T-helper 22 cell (primary cell): ENCODE results near the gene DLAT.
"Not testable (repeated sequence)": the region's sequence is repeated elsewhere in the genome, so short reads cannot be mapped to it uniquely, and the experiment has no call there.

ENCODE experiments used
- DNase-seq: peaks from one replicate; pipeline ENCODE4 v3.0.0-alpha.2; 2020; ENCODE audit warnings: low read depth

Gene DLAT

DNA sequence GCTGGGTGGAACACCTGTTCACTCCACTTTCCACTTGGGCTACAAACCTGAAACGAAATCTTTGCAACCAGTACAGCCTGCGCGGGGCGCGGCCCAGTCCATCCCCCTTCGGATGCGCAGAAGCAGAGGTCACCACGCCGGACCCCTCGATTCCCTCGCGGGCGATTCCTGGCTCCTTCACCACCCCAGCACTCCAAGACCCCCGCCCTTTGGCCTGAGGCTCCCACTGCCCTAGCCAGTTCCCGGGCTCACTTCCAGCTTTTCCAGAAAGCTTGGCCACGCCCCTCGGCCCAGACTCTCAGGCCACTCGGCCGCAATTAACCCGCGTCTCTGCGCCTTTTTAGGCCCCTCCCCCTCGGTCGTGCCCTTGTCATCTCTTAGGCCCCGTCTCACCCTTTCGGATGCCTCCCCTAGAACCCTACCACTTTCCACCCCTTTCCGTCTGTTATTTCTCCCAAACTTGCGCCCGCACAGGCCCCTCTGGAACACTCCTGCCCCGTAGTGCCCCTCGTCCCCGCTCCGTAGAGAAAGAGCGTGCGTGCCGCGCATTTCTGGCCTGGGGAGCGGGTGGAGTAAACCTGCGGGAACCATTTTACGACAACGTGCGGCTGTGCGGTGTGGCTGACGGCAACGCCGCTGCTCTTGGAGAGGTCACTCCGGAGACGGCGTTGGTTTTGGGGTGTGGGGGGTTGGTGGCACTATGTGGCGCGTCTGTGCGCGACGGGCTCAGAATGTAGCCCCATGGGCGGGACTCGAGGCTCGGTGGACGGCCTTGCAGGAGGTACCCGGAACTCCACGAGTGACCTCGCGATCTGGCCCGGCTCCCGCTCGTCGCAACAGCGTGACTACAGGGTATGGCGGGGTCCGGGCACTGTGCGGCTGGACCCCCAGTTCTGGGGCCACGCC is at the start of gene DLAT:
Gene DLAT, plus strand, starts transcription at position 636 of the 906 bp plus-strand sequence. Its CDS starts 65 bp downstream, at position 701.
- peak; percentile 73 for DNase-seq

- no peak for DNase-seq
Observed at GRCh38 chr11:111976119-111976766, 49.0 kb upstream of the DLAT start.

DNA sequence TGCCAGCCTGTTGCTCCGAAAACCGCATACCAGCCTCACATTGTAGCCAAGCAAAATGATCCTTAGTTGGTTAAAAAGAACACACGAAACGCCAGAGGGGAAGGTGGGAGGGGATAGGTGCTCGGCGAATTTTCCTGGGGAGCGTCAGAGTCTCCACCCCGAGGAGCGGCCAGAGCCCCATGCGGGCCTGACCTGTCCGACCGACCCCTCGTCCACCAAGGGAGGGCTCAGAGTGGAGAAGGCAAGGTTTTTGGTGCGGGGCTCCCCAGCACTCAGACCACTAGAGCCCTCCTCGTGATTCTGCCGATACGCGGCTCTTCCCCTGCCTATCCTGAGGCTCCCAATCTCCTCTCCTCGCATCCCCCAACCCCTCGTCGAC is 48.5 kb upstream of the DLAT start:
- DNase-seq: no peak

DNA sequence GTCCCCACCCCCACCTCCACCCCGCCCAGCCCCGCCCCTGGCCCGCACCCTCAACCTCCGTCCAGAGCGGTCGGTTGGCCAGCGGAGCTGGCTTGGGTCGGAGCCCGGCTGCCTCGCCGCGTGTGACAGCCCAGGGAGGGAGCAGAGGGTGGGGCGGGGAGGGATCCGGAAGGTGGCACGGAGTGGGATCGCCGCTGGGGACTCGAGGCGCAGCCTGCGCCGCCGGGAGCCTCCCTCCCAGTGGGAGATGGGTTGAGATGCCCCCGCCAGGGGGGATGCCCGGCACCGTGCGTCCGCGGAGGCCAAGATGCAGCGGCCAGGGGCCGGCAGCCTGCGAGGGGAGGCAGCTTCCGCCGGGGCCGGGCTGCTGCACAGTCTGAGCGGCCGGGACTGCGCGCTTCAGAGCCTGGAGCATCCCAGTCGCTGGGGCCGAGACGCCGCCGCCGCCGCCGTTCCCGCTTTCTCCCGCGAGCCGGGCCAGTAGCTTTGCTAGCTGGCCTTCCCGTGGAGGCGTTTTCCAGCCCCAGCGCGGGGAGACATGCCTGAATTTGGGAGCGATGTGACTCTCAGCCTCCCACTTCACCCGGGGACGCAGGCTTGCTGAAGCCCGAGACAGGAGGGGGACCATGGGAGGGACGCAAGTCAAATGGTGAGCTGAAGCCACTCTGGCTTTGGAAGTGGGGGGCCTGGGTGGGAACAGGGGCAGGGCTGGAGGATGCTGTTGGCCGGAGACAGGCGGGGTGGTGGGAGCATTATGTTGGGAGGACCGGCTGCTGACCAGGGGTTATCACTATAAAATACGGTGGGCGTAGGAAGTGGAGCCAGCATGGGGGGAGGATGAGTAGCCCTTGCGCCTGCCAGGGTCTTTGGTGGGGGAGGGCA is 47.8 kb upstream of the DLAT start:
- DNase-seq: no peak

GRCh38 chr11:111978028-111978771 is 47.0 kb upstream of the DLAT start:
- no peak for DNase-seq

DNA sequence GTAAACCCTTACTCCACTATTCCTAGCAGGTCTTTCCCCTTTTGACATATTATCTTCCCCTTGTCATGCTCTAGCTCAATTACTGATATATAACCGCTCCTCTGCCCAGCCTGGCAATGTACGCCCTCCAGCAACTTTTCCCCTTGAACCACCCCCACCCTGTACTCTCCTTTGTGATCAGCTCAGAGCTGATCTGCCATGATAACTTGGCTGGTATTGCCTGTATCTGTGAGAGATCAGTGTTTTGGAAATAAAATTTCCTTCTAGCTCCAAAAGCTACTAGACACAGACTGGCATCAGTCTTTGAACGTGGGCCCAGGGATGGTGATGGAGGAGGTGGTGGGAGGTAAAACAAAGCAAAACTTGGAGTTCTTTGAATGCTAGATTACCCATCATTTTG is 45.1 kb upstream of the DLAT start:
- no peak for DNase-seq

DNA sequence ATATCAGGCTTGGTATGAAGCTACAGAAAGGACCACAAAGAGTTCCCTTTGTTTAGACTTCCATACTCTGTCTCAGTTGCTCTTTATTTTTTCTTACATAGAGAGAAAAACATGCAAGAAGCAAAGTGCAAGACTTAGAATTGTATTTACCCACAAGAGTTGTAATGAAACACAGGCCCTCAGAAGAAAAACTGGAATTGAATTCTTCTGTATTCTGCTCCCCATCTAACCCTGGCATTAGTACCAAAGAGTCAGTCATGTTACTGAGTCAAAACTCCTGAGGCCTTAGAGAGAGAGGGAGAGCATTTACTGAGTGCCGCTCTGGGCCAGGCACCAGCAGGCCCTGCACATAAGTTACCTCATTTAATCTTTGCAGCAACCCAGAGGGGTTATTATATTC is 43.9 kb upstream of the DLAT start:
- no peak for DNase-seq

- DNase-seq: no peak
Observed at GRCh38 chr11:111982019-111982464, 43.2 kb upstream of the DLAT start.

DNA sequence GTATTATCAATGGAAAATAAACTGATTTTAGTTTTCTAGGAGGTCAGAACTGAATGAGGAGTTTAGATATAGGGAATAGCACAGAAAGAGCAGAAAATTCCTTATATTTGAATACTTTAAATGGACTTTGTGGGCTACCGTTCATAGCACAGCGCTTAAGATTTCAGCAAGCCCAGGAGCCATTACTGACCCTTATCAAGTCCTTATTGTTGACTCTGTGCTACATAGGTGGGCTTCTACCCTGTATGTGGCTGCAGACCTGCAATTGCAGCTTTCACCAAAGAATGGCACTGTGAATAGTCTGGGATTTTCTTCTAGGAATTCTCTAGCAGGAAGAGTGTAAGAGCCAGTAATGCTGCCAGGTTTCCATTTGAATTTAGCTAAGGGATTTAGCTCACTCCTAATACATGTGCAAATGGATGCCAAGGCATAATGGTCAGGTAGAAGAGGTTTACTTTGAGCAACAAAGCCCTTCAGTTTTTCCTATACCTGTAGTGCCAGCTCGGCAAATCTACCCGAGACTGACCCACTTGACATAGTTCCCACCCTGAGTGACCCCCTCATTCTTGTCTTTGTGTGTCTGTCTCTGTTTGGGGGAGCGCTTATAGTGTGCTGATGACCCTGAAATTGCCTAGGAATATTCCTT is 42.5 kb upstream of the DLAT start:
- no peak for DNase-seq

DNA sequence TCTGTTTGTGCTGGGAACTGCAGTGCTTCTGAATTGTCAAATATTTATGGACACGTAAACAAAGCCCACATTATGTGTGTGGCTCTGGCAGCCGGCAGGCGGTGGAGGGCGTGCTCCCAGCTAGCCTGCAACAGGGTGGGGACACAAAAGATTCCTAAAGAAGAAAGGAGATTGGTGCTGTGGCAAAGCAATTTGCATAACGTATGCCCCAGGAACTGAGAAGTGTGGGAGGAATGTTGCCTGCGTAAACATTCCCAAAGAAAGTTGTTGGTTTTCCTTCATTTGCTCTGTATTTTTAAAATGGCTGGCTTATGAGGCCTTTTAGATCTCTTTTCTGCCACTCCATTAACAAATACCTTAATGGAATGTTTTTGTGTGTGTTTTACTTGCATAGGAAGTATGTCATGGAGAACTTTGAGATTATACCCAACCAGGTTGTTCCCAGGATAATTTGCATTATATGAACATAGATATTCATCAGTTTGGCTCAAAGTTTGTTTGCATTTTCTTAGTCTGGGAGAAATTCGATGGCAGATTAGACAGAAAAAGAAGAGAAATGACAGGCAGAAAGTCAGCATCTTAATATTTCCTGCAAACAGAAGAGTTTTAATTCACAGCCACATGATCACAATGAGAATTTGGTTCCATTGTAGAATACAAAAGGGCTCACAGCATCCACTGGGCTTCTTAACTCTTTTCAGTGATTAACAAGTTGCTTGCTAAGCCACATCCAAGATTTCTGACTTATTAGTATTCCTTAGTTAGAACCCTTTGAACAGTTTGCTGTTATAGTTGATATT is 41.8 kb upstream of the DLAT start:
- DNase-seq: no peak

- DNase-seq: no peak
Observed at GRCh38 chr11:111986589-111986988, 38.6 kb upstream of the DLAT start.

DNA sequence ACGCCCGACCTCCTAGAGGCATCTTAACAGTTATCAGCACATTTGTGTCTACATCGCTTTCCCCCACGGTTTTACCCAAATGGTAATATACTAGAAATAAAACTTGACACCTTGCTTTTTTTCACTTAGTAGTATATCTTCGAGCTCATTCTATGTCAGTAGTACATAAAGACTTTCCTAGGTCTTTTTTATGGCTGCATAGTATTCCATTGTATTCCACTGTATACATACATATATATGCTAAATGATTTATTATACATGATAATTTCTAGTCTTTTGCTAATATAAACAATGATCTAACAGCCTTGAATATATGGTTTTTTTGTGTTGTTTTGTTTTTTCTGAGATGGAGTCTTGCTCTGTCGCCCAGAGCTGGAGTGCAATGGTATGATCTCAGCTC is 34.8 kb upstream of the DLAT start:
- DNase-seq: no peak

DNA sequence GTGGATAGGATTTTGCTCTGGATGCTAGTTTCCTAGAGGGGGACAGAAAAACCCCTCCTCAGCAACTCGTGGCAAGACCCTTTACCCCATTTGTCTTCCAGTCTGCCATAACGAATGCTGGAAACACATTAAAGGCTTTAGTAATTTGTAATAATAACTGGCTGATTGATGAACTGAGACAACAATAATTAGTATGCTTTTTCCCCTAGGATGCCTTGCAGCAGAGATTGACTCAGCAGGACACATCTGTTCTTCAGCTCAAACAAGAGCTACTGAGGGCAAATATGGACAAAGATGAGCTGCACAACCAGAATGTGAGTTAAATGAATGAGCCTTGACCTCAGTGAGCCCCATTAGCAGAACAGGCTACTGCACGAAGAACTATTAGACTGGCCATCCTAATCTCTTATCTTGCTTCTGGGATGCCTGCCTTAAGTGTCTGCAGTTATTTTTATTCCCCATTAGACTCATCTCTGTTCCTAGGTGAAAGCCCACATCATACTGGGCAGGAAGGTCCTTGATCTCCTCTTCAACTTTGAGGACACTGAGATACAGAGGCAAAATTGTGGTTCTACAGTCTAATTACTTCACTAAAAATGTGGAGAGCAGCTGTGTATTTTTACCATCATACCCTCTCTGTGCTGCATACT is 32.9 kb upstream of the DLAT start:
- DNase-seq: no peak

- no peak for DNase-seq
Observed at GRCh38 chr11:111996129-111996528, 29.1 kb upstream of the DLAT start.

GRCh38 chr11:111996669-111997068 is 28.5 kb upstream of the DLAT start:
- DNase-seq: not testable (repeated sequence)

DNA sequence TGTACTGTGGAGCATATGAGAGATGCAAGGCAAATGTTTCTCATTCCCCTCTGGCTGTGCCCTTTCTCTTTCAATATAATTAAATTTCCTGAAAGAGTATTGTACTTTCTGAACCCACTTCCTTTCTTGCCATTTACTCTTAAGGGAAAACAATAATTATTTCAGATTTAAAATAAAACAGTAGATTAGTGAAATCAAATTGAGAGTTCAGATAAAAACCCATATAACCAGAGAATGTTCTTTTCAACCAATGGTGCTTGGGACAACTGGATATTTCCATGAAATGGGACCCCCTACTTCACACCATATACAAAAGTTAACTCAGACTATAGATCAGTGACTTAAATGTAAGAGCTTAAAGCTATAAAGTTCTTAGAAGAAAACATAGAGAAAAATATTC is 26.1 kb upstream of the DLAT start:
- DNase-seq: no peak

DNA sequence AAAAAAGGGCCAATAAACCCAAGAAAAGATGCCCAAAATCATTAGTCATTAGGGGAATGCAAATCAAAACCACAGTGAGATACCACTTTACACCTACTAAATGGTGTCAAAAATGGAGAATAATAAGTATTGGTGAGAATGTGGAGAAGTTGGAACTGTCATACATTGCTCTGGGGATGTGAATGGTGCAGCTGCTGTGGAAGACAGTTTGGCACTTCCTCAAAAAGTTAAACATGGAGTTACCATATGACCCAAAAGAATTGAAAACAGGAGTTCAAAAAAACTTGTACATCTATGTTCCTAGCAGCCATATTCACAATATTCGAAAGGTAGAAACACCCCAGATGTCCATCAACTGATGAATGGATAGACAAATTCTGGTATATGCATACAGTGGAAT is 24.5 kb upstream of the DLAT start:
- no peak for DNase-seq

DNA sequence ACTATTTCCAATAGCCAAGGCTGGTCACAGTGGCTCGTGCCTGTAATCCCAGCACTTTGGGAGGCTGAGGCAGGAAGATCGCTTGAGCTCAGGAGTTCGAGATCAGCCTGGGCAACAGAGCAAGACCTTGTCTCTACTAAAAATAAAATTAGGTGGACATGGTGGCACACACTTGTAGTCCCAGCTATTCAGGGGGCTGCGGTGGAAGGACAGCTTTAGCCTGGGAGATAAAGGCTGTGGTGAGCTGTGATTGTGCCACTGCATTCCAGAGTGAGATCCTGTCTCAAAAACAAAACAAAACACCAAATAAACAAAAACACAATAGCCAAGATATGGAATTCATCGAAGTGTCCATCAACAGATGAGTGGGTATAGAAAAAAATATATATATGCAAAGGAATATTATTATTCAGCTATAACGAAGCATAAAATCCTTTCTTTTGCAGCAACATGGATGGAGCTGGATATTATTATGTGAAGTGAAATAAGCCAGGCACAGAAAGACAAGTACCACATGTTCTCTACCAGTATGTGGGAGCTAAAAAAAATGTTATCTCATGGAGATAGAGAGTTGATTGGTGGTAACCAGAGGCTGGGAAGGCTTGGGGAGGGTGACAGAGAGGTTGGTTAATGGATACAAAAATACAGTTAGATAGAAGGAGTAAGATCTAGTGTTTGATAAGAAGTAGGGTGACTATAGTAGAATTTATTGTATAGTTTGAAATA is 22.6 kb upstream of the DLAT start:
- no peak for DNase-seq

DNA sequence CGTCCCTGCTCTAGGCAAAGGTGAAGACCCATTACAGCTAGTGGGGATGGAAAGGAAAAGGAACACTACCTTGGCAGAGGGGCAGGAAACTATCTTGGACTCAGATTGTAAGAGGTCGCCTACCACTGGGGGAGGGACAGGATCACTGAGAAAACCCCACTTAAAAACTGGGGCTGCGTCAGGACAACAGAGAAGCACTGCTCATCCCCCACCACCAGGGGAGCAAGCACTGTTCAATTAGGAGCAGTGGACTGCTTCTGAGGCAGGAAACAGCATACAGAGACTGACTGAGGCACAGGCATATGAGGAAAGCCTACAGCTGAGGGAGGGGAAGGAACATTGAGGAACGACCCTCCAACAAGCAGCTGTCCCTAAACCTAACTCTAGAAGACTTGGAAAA is 20.8 kb upstream of the DLAT start:
- no peak for DNase-seq
